IMR-90 (cell line): ENCODE data around the gene KRT76.

Experiments used
- CTCF ChIP-seq: conservative IDR thresholded peaks from 2 replicates; pipeline ENCODE4 v1.5.1; 2012; ENCODE audit warnings: mild to moderate bottlenecking, low read depth, low read length, improper control_type of control experiment
- MAFK ChIP-seq: IDR thresholded peaks from 2 replicates; pipeline ENCODE4 v1.6.1; 2012; ENCODE audit warnings: low read depth, low read length, improper control_type of control experiment
- POLR2A ChIP-seq: IDR thresholded peaks from 2 replicates; pipeline ENCODE4 v1.6.1; 2012; ENCODE audit warnings: mild to moderate bottlenecking, low read depth, low read length
- RCOR1 ChIP-seq: IDR thresholded peaks from 2 replicates; pipeline ENCODE4 v1.6.1; 2012; ENCODE audit warnings: mild to moderate bottlenecking, low read length, improper control_type of control experiment; ENCODE audit not compliant: insufficient replicate concordance

- no peak for TF ChIP-seq POLR2A
- TF ChIP-seq CTCF = no peak
- TF ChIP-seq MAFK = no peak
- TF ChIP-seq RCOR1 = no peak
Observed at GRCh38 chr12:52820521-52820920, 43.4 kb upstream of the KRT76 start.
